Kidney (tissue), 14 donors: Measurements from ENCODE around the gene GXYLT1. TPM values are rescaled to one million over a fixed set of nuclear protein-coding genes. Genes with fewer than 3 reads are reported as not detected.

Source experiments
- DNase-seq, 5 donors: peaks; one replicate each; pipeline ENCODE4 v3.0.0-alpha.2; 2013 to 2020
- FAIRE-seq: peaks from 2 replicates; lab custom pipeline; 2012; peaks lifted over from hg19 to GRCh38; lab: Jason Lieb, UNC
- H3K27ac ChIP-seq, 2 donors: one replicate each; pipeline ENCODE4 v1.7.0; 2013; ENCODE audit warnings: low read depth in 2 of 2, low read length in 2 of 2, inconsistent platforms in 1 of 2
- H3K27me3 ChIP-seq: one replicate; pipeline ENCODE4 v1.7.1; 2013; ENCODE audit warnings: low read length, inconsistent platforms; ENCODE audit not compliant: control insufficient read depth, insufficient read depth
- H3K36me3 ChIP-seq, 3 donors: one replicate each; pipeline versions ENCODE4 v1.7.0 to v1.7.1; 2013; ENCODE audit warnings: low read length in 3 of 3, control low read depth in 1 of 3, inconsistent platforms in 1 of 3; ENCODE audit not compliant: insufficient read depth in 3 of 3, control insufficient read depth in 2 of 3
- H3K4me1 ChIP-seq, 3 donors: one replicate each; pipeline versions ENCODE4 v1.7.0 to v1.7.1; 2013; ENCODE audit warnings: low read length in 3 of 3, inconsistent platforms in 1 of 3, low read depth in 1 of 3; ENCODE audit not compliant: control insufficient read depth in 2 of 3, insufficient read depth in 2 of 3
- H3K4me3 ChIP-seq, 3 donors: one replicate each; pipeline versions ENCODE4 v1.7.0 to v1.8.1; 2013; ENCODE audit warnings: low read length in 3 of 3, control low read depth in 1 of 3, inconsistent platforms in 1 of 3
- H3K9ac ChIP-seq, 3 donors: one replicate each; pipeline versions ENCODE4 v1.7.0 to v1.7.1; 2013; ENCODE audit warnings: low read length in 3 of 3, control low read depth in 1 of 3, inconsistent platforms in 1 of 3
- H3K9me3 ChIP-seq, 3 donors: one replicate each; pipeline versions ENCODE4 v1.7.0 to v1.7.1; 2013; ENCODE audit warnings: low read length in 3 of 3, control low read depth in 1 of 3, inconsistent platforms in 1 of 3; ENCODE audit not compliant: control insufficient read depth in 2 of 3, insufficient read depth in 1 of 3
- CTCF ChIP-seq: IDR thresholded peaks from 3 replicates; pipeline ENCODE4 v1.5.1; 2012; ENCODE audit warnings: mild to moderate bottlenecking, moderate library complexity, borderline replicate concordance; ENCODE audit not compliant: insufficient read depth; ENCODE audit errors: extremely low read depth
- intact Hi-C: fragments of 100-400 bp; cut with DNase I; formaldehyde crosslinking; loops from one replicate; pipeline ENCODE4 v1.11.1; 2022
- polyA plus RNA-seq: library from polyadenylated mRNA; stranded (reverse); fragments of 350-450 nt; fragmentation: Illumina TruSeq; extraction: RNeasy Lipid Tissue Mini Kit (QIAGEN cat#74804); gene quantifications from one replicate; pipeline ENCODE4 v1.2.3, GENCODE V29; 2014; ENCODE audit warnings: low read depth, low replicate concordance; ENCODE audit not compliant: insufficient read depth
- total RNA-seq: library from RNA; stranded (reverse); fragmentation: NEBNext Ultra II Directional; extraction: Animal tissue kit (Norgen Biotek cat#: 25700); gene quantifications from one replicate; pipeline ENCODE4 v1.2.1, GENCODE V29; 2021
- donor health status: control.
- donor health status: control.
- donor health status: control.
- donor health status: control.
- donor health status: control.
- donor health status: DM: yes; HTN: yes; CAD: no.
- donor health status: Normal renal cell carcinoma (clear cell type).

GXYLT1 gene
- total and polyA plus RNA-seq, 2 donors from 2014 or later: 3.2 to 13.4 TPM

GRCh38 chr12:42167711-42168110 is 23.0 kb upstream of the GXYLT1 start:
- TF ChIP-seq CTCF: no peak
- intact Hi-C loops: no loop called here
- no peak for FAIRE-seq
- no peaks in the 10 kb centered on the region for H3K9me3 ChIP-seq
- no peaks in the 10 kb centered on the region for H3K36me3 ChIP-seq
- no peak for DNase-seq
- H3K27me3 ChIP-seq: no peaks in the 10 kb centered on the region
- no peak overlapping the region for H3K9ac ChIP-seq
- H3K27ac ChIP-seq: no peak overlapping the region
- H3K4me3 ChIP-seq: no peak overlapping the region
- peaks cover 0 to 2% (median 0%) of the 10 kb centered on the region in 3 donors for H3K4me1 ChIP-seq

GRCh38 chr12:42166501-42166900 is 21.8 kb upstream of the GXYLT1 start:
- Histone ChIP-seq H3K4me1 (peaks cover 0 to 4% (median 2%) of the 10 kb centered on the region in 3 donors), H3K27me3 (no peaks in the 10 kb centered on the region), H3K27ac (no peak overlapping the region), H3K36me3 (no peaks in the 10 kb centered on the region), H3K9me3 (no peaks in the 10 kb centered on the region), H3K4me3 (no peak overlapping the region), H3K9ac (no peak overlapping the region)
- no peak for DNase-seq
- no peak for TF ChIP-seq CTCF
- no peak for FAIRE-seq
- intact Hi-C loops: no loop called here

GRCh38 chr12:42163913-42164312 is 19.2 kb upstream of the GXYLT1 start:
- Histone ChIP-seq H3K36me3 (peaks cover 2 to 9% (median 7%) of the 10 kb centered on the region in 3 donors), H3K27ac (no peak overlapping the region), H3K4me1 (peaks cover 0 to 4% (median 2%) of the 10 kb centered on the region in 3 donors), H3K9me3 (no peaks in the 10 kb centered on the region), H3K4me3 (no peak overlapping the region), H3K9ac (no peak overlapping the region), H3K27me3 (no peaks in the 10 kb centered on the region)
- no peak for TF ChIP-seq CTCF
- intact Hi-C loops: no loop called here
- no peak for FAIRE-seq
- no peak for DNase-seq

GRCh38 chr12:42162965-42163364 is 18.3 kb upstream of the GXYLT1 start:
- peaks cover 0 to 4% (median 2%) of the 10 kb centered on the region in 3 donors for H3K4me1 ChIP-seq
- H3K27me3 ChIP-seq: no peaks in the 10 kb centered on the region
- DNase-seq (no peak), FAIRE-seq (no peak)
- intact Hi-C loops: no loop called here
- no peak overlapping the region for H3K27ac ChIP-seq
- peaks cover 2 to 9% (median 7%) of the 10 kb centered on the region in 3 donors for H3K36me3 ChIP-seq
- H3K9me3 ChIP-seq: no peaks in the 10 kb centered on the region
- TF ChIP-seq CTCF: no peak
- H3K9ac ChIP-seq: no peak overlapping the region
- no peak overlapping the region for H3K4me3 ChIP-seq
